Breast epithelium (tissue), 4 donors: ENCODE data around the gene MCAM. TPM values are rescaled to one million over a fixed set of nuclear protein-coding genes. Genes with fewer than 3 reads are reported as not detected.

Experiments
- DNase-seq, 2 donors: peaks; one replicate each; pipeline ENCODE4 v3.0.0-alpha.2; 2019; ENCODE audit warnings: low spot score in 2 of 2
- H3K27ac ChIP-seq, 2 donors: fragments of 200-600 bp; sonication (generic) in 1 of 2; one replicate each; pipeline ENCODE4 v1.5.1; 2016 to 2019; ENCODE audit warnings: mild to moderate bottlenecking in 1 of 2
- H3K27me3 ChIP-seq, 2 donors: fragments of 200-600 bp; sonication (generic) in 1 of 2; one replicate each; pipeline versions ENCODE4 v1.5.1 to v1.6.0; 2017 to 2019; ENCODE audit warnings: control low read depth in 1 of 2, mild to moderate bottlenecking in 1 of 2
- H3K36me3 ChIP-seq: fragments of 200-600 bp; one replicate; pipeline ENCODE4 v1.5.1; 2019
- H3K4me1 ChIP-seq, 2 donors: fragments of 200-600 bp; sonication (generic); one replicate each; pipeline ENCODE4 v1.5.1; 2016 to 2019; ENCODE audit warnings: control low read depth in 1 of 2
- H3K4me3 ChIP-seq, 3 donors: fragments of 200-600 bp; sonication (generic); 1 replicate in 2 of 3; 2 replicates in 1 of 3; pipeline ENCODE4 v1.5.1; 2016 to 2019; ENCODE audit warnings: mild to moderate bottlenecking in 3 of 3, moderate library complexity in 2 of 3
- H3K9me3 ChIP-seq, 2 donors: fragments of 200-600 bp; sonication (generic) in 1 of 2; one replicate each; pipeline ENCODE4 v1.5.1; 2016 to 2019; ENCODE audit warnings: control low read depth in 1 of 2
- POLR2A ChIP-seq: fragments of 450-650 bp; IDR thresholded peaks from one replicate; pipeline ENCODE4 v1.6.1; 2016; ENCODE audit warnings: antibody characterized with exemption, mild to moderate bottlenecking, moderate library complexity
- POLR2AphosphoS5 ChIP-seq, 3 donors: sonication (generic); formaldehyde crosslinking; IDR thresholded peaks; one replicate each; pipeline ENCODE4 v1.6.1; 2017; ENCODE audit warnings: antibody characterized with exemption in 3 of 3
- intact Hi-C: fragments of 100-400 bp; cut with DNase I; formaldehyde crosslinking; loops from one replicate; pipeline ENCODE4 v1.15.1; 2023; ENCODE audit warnings: low total_unique reads
- total RNA-seq, 3 donors: library from RNA; depleted of rRNA; stranded (reverse); fragments of >200 nt; gene quantifications; one replicate each; pipeline ENCODE4 v1.1.0, GENCODE V29; 2016
- TF ChIP-seq, protein P1 (sequence below), 3 donors: fragments of 450-650 bp; IDR thresholded peaks; one replicate each; pipeline ENCODE4 v1.5.1; 2016 to 2017; ENCODE audit warnings: antibody characterized with exemption in 3 of 3, mild to moderate bottlenecking in 3 of 3, moderate library complexity in 3 of 3

The MCAM gene
- total RNA-seq, 3 donors from 2014 or later = 170 to 1,725 (median 408) TPM

DNA sequence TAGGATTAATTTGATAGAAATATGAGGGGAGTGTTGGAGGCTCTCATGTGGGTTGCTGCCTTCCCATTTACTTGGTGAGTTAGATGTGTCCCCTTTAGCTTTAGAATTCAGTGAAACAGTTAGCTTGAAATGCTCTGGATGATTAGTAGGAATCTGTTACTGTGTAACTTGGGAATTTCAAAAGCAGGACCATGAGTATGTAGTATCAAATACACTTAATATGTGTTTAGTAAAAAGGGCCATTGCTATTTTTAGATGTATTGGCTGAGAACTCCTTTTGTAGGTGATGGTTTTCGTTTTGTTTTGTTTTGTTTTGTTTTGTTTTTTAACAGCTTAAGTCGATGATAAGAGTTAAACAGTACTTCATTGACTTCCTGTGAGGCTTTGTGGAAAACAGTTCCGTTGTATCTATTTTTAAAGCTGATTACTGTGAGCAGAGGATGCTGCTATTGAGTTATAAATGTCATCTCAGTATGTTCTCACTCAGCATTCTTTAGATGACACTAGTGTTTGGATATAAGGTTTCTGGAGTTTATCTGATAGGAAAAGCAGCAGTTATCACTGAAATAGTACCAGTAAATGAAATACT, 53.5 kb downstream of the MCAM start:
- Histone ChIP-seq H3K4me3 (no peak overlapping the region), H3K27ac (peak overlapping the region in 1 of 2 donors; percentile 40), H3K36me3 (no peaks in the 10 kb centered on the region), H3K4me1 (no peaks in the 10 kb centered on the region), H3K9me3 (no peaks in the 10 kb centered on the region), H3K27me3 (no peaks in the 10 kb centered on the region)
- TF ChIP-seq POLR2AphosphoS5 (IDR thresholded peaks at IDR 0.05) (no peak), POLR2A (no peak)
- TF ChIP-seq, protein P1, sequence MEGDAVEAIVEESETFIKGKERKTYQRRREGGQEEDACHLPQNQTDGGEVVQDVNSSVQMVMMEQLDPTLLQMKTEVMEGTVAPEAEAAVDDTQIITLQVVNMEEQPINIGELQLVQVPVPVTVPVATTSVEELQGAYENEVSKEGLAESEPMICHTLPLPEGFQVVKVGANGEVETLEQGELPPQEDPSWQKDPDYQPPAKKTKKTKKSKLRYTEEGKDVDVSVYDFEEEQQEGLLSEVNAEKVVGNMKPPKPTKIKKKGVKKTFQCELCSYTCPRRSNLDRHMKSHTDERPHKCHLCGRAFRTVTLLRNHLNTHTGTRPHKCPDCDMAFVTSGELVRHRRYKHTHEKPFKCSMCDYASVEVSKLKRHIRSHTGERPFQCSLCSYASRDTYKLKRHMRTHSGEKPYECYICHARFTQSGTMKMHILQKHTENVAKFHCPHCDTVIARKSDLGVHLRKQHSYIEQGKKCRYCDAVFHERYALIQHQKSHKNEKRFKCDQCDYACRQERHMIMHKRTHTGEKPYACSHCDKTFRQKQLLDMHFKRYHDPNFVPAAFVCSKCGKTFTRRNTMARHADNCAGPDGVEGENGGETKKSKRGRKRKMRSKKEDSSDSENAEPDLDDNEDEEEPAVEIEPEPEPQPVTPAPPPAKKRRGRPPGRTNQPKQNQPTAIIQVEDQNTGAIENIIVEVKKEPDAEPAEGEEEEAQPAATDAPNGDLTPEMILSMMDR (IDR thresholded peaks at IDR 0.05) = no peak
- intact Hi-C loops = no loop called here
- no peak for DNase-seq

DNA sequence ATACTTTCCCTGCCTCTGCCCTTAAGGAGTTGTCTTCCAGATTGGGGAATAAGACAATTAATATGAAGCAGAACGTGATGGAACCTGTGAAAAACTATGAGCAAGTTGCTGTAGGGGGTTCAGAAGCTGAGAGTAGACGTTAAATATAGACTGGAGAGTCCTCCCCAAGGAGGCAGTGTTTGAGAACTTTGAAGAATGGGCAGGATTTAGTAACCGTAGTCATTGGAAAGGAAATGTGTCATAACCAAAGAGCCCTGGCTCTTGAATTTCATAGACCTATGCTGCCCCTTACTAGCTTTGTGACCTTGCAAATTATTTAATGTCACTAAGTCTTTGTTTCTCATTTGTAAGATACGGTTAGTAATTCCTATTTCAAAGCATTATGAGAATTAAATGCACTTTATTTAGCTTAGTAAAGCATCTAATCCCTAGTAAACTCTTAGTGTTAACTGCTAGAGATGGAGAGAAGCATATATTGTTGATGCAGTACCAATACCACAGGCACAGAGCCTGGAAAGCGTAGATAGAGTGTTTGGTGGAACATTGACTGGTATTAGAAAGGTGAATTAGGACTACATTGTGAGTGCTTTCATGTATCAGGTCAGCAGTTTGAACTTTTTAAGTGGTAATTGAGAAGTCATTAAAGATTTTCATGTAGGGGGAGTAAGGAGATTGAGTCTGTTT, 54.1 kb downstream of the MCAM start:
- no peak for DNase-seq
- intact Hi-C loops = no loop called here
- no peak overlapping the region for H3K4me3 ChIP-seq
- H3K27me3 ChIP-seq = no peaks in the 10 kb centered on the region
- H3K36me3 ChIP-seq = no peaks in the 10 kb centered on the region
- H3K4me1 ChIP-seq = no peaks in the 10 kb centered on the region
- H3K9me3 ChIP-seq = no peaks in the 10 kb centered on the region
- H3K27ac ChIP-seq = peak overlapping the region in 1 of 2 donors; percentile 40
- no peak for TF ChIP-seq POLR2A
- no peak for TF ChIP-seq POLR2AphosphoS5 (IDR thresholded peaks at IDR 0.05)
- TF ChIP-seq, protein P1 (IDR thresholded peaks at IDR 0.05) = no peak

DNA sequence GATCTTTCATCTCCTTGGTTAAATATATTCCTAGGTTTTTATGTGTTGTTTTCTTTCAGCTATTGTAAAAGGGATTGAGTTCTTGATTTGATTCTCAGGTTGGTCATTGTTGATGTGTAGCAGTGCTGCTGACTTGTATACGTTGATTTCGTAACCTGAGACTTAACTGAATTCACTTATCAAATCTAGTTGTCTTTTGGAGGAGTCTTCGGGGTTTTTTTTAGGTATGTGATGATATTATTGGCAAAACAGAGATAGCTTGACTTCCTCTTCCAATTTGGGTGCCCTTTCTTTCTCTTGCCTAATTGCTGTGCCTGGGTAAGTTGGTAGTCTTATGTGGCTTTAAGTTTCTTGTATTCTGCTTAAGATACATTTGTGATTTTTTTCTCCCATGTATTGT, 57.9 kb downstream of the MCAM start:
- Histone ChIP-seq H3K4me3 (no peak overlapping the region), H3K27me3 (no peaks in the 10 kb centered on the region), H3K36me3 (no peaks in the 10 kb centered on the region), H3K4me1 (no peaks in the 10 kb centered on the region), H3K27ac (no peak overlapping the region), H3K9me3 (no peaks in the 10 kb centered on the region)
- no peak for DNase-seq
- intact Hi-C loops = no loop called here
- no peak for TF ChIP-seq POLR2AphosphoS5 (IDR thresholded peaks at IDR 0.05)
- no peak for TF ChIP-seq POLR2A
- TF ChIP-seq, protein P1 (IDR thresholded peaks at IDR 0.05) = no peak

Other genes with a start within 250 kb of the MCAM start
- gene VPS11, start 249.3 kb downstream of the MCAM start, total RNA-seq = 10 to 100 TPM; 38.0 to 53.9 (median 46.6) TPM
- gene HMBS, start 232.2 kb downstream of the MCAM start, total RNA-seq = 10 to 100 TPM in 1 of 3 donors, 1 to 10 TPM in 2; 5.6 to 21.6 (median 8.9) TPM
- gene DPAGT1, start 215.3 kb downstream of the MCAM start, total RNA-seq = 10 to 100 TPM; 18.4 to 32.5 (median 27.2) TPM
- 1 to 10 TPM; 5.1 to 6.9 (median 6.3) TPM for gene C2CD2L, start 209.8 kb downstream of the MCAM start, total RNA-seq
- gene HINFP, start 195.6 kb downstream of the MCAM start, total RNA-seq = 10 to 100 TPM; 17.9 to 29.6 (median 29.2) TPM
- gene ABCG4, start 168.1 kb downstream of the MCAM start, total RNA-seq = under 1 TPM in 1 of 3 donors, not detected in 2; 0.16 TPM
- 10 to 100 TPM; 11.5 to 16.1 (median 13.3) TPM for gene NLRX1, start 148.4 kb downstream of the MCAM start, total RNA-seq
- 1 to 10 TPM in 2 of 3 donors, under 1 TPM in 1; 0.32 to 2.6 (median 1.2) TPM for gene NHERF4, start 131.7 kb downstream of the MCAM start, total RNA-seq
- 10 to 100 TPM; 13.1 to 17.0 (median 14.3) TPM for gene CBL, start 110.8 kb downstream of the MCAM start, total RNA-seq
- gene RNF26, start 17.4 kb upstream of the MCAM start, total RNA-seq = 10 to 100 TPM in 1 of 3 donors, 1 to 10 TPM in 2; 8.8 to 11.2 (median 9.7) TPM
- gene C1QTNF5, start 23.8 kb upstream of the MCAM start, total RNA-seq = 10 to 100 TPM; 14.3 to 55.0 (median 38.0) TPM
- under 1 TPM in 1 of 3 donors, not detected in 2; 0.16 TPM for gene MFRP, start 29.6 kb upstream of the MCAM start, total RNA-seq
- gene USP2, start 64.6 kb upstream of the MCAM start, total RNA-seq = 1 to 10 TPM in 2 of 3 donors, under 1 TPM in 1; 0.48 to 3.8 (median 2.0) TPM
- gene THY1, start 106.0 kb upstream of the MCAM start, total RNA-seq = 10 to 100 TPM in 2 of 3 donors, 1 to 10 TPM in 1; 8.5 to 26.3 (median 23.8) TPM